Body of pancreas (tissue), 4 donors: ENCODE measurements around the gene TMEM169. TPM values are rescaled to one million over a fixed set of nuclear protein-coding genes. Genes with fewer than 3 reads are reported as not detected.

Experiments used
- ATAC-seq: fragments of 150-250 bp; one replicate; pipeline ENCODE4 v1.9.1; 2016
- DNase-seq, 4 donors: peaks; one replicate each; pipeline ENCODE4 v3.0.0-alpha.2; 2019
- H3K27ac ChIP-seq, 4 donors: fragments of 200-600 bp; sonication (generic); 1 replicate in 3 of 4; 2 replicates in 1 of 4; pipeline versions ENCODE4 v1.5.1 to v1.6.1; 2016 to 2019; ENCODE audit warnings: mild to moderate bottlenecking in 1 of 4, mixed read lengths in 1 of 4, moderate library complexity in 1 of 4
- H3K27me3 ChIP-seq, 2 donors: fragments of 200-600 bp; sonication (generic); one replicate each; pipeline ENCODE4 v1.6.0; 2016; ENCODE audit warnings: mild to moderate bottlenecking in 1 of 2
- H3K36me3 ChIP-seq, 2 donors: fragments of 200-600 bp; sonication (generic); replicated peaks in 1 of 2; 2 replicates each; pipeline ENCODE4 v1.5.1; 2016; ENCODE audit warnings: low read depth in 2 of 2; ENCODE audit not compliant: insufficient read depth in 1 of 2
- H3K4me1 ChIP-seq: fragments of 200-600 bp; sonication (generic); one replicate; pipeline ENCODE4 v1.6.0; 2016
- H3K4me3 ChIP-seq, 2 donors: fragments of 200-600 bp; sonication (generic); 1 replicate in 1 of 2; 2 replicates in 1 of 2; pipeline ENCODE4 v1.5.1; 2016 to 2019
- H3K9me3 ChIP-seq, 3 donors: fragments of 200-600 bp; sonication (generic); 1 replicate in 2 of 3; 2 replicates in 1 of 3; pipeline ENCODE4 v1.5.1; 2016
- CTCF ChIP-seq, 7 experiments: fragments of 450-650 bp in 4 of 7; fragments of 200-600 bp in 3 of 7; sonication (generic) in 3 of 7; IDR thresholded peaks; one replicate each; pipeline ENCODE4 v1.5.1; 2016 to 2019; ENCODE audit warnings: antibody characterized with exemption in 7 of 7
- POLR2A ChIP-seq, 3 donors: fragments of 450-650 bp; IDR thresholded peaks; one replicate each; pipeline ENCODE4 v1.6.1; 2016; ENCODE audit warnings: antibody characterized with exemption in 3 of 3, mild to moderate bottlenecking in 2 of 3
- WGBS, 2 donors: methylation state at CpG; one replicate each; pipeline ENCODE4 v1.1.5; 2017; 5-methylcytosine and 5-hydroxymethylcytosine counted together
- intact Hi-C: fragments of 100-400 bp; cut with DNase I; formaldehyde crosslinking; loops from one replicate; pipeline ENCODE4 v1.15.1; 2023
- total RNA-seq, 2 donors: library from RNA; depleted of rRNA; stranded (reverse); fragments of >200 nt; gene quantifications; one replicate each; pipeline ENCODE4 v1.1.0, GENCODE V29; 2016

TMEM169 gene
- total RNA-seq, 2 donors from 2014 or later, result 0.26 TPM; not detected in 1

DNA sequence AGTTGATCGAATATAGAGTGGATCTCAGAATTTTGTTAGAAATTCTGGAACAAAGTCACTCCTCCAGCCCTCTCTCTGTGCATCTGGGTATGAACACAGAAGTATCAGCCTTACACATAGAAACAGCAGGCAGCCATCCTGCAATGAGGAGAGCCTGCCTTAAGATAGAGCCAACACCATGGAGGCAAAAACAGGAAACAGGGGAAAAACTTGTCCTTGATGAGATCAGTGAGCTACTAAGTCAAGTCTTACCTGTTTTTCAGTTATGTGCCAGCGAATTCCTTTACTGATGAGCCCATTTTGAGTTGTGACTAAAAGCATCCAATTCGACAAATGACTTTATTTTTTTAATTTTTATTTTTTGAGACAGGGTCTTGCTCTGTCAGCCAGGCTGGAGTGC lies 41.8 kb upstream of the TMEM169 start:
- no peaks in the 10 kb centered on the region for H3K27me3 ChIP-seq
- H3K36me3 ChIP-seq, result no peaks in the 10 kb centered on the region
- 80 to 87% methylated on average over 3 of the region's 3 CpGs for WGBS, 2 donors
- ATAC-seq (no peak), DNase-seq (no peak)
- TF ChIP-seq CTCF (IDR thresholded peaks at IDR 0.05) (no peak), POLR2A (IDR thresholded peaks at IDR 0.05) (no peak)
- H3K27ac ChIP-seq, result no peak overlapping the region
- no peak overlapping the region for H3K4me3 ChIP-seq
- intact Hi-C loops, result no loop called here
- H3K9me3 ChIP-seq, result no peaks in the 10 kb centered on the region
- H3K4me1 ChIP-seq, result no peaks in the 10 kb centered on the region

DNA sequence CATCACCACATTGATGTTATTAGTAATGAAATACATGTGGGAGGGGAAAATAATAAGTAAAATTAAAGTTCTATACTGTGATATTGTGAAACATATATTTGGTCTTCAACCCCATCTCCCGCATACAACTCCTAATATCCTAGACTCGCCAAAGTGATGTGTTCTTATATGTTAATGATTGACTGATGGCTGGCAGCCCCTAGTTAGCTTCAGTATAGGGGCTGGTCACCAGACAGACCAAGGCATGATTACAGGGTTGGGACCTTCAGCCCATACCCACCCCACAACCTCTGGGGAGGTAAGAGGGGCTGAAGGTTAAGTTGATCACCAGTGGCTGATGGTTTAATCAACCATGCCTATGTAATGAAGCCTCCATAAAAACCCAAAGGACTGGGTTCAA lies 40.3 kb upstream of the TMEM169 start:
- Histone ChIP-seq H3K4me3 (no peak overlapping the region), H3K27me3 (no peaks in the 10 kb centered on the region), H3K27ac (no peak overlapping the region), H3K9me3 (no peaks in the 10 kb centered on the region), H3K4me1 (no peaks in the 10 kb centered on the region), H3K36me3 (no peaks in the 10 kb centered on the region)
- WGBS, 2 donors, result 92 to 94% methylated on average over 2 of the region's 2 CpGs
- ATAC-seq (no peak), DNase-seq (no peak)
- intact Hi-C loops, result no loop called here
- TF ChIP-seq CTCF (IDR thresholded peaks at IDR 0.05) (no peak), POLR2A (IDR thresholded peaks at IDR 0.05) (no peak)

GRCh38 chr2:216043949-216044348 lies 37.8 kb upstream of the TMEM169 start:
- TF ChIP-seq POLR2A (IDR thresholded peaks at IDR 0.05) (no peak), CTCF (IDR thresholded peaks at IDR 0.05) (no peak)
- intact Hi-C loops, result no loop called here
- Histone ChIP-seq H3K4me1 (no peaks in the 10 kb centered on the region), H3K4me3 (no peak overlapping the region), H3K36me3 (no peaks in the 10 kb centered on the region), H3K27ac (no peak overlapping the region), H3K9me3 (no peaks in the 10 kb centered on the region), H3K27me3 (no peaks in the 10 kb centered on the region)
- ATAC-seq (no peak), DNase-seq (no peak)
- WGBS, 2 donors, result 89 to 90% methylated on average over 5 of the region's 5 CpGs

GRCh38 chr2:216044883-216045486 lies 36.7 kb upstream of the TMEM169 start:
- intact Hi-C loops, result no loop called here
- DNase-seq, result no peak
- Histone ChIP-seq H3K4me1 (no peaks in the 10 kb centered on the region), H3K27me3 (no peaks in the 10 kb centered on the region), H3K9me3 (no peaks in the 10 kb centered on the region), H3K36me3 (no peaks in the 10 kb centered on the region), H3K27ac (no peak overlapping the region), H3K4me3 (no peak overlapping the region)
- ATAC-seq, result no peak
- WGBS, 2 donors, result 68 to 72% methylated on average over 5 of the region's 5 CpGs
- TF ChIP-seq CTCF (IDR thresholded peaks at IDR 0.05) (no peak), POLR2A (IDR thresholded peaks at IDR 0.05) (no peak)

GRCh38 chr2:216047397-216047796 lies 34.3 kb upstream of the TMEM169 start:
- H3K27me3 ChIP-seq, result no peaks in the 10 kb centered on the region
- 88% methylated on average over 2 of the region's 2 CpGs for WGBS, 2 donors
- ATAC-seq, result no peak
- no peak overlapping the region for H3K4me3 ChIP-seq
- TF ChIP-seq CTCF (IDR thresholded peaks at IDR 0.05), result no peak
- no peak for TF ChIP-seq POLR2A (IDR thresholded peaks at IDR 0.05)
- DNase-seq, result no peak
- intact Hi-C loops, result no loop called here
- H3K9me3 ChIP-seq, result no peaks in the 10 kb centered on the region
- no peak overlapping the region for H3K27ac ChIP-seq
- H3K36me3 ChIP-seq, result no peaks in the 10 kb centered on the region
- no peaks in the 10 kb centered on the region for H3K4me1 ChIP-seq
